Right cardiac atrium (tissue), 5 donors: Measurements from ENCODE around the gene IGFLR1. TPM values are rescaled to one million over a fixed set of nuclear protein-coding genes. Genes with fewer than 3 reads are reported as not detected.

Experiments
- ATAC-seq, 2 donors: fragments of 200-7000 bp; cut with Tn5 transposase; one replicate each; pipeline versions ENCODE4 v1.8.0 to v1.9.1; 2020; ENCODE audit warnings: moderate library complexity in 2 of 2, mild to moderate bottlenecking in 1 of 2
- DNase-seq, 3 donors: peaks; one replicate each; pipeline ENCODE4 v3.0.0-alpha.2; 2020
- H3K27ac ChIP-seq: one replicate; pipeline ENCODE4 v1.5.1; 2013; ENCODE audit warnings: mild to moderate bottlenecking, low read length, control low read depth, moderate library complexity
- H3K27me3 ChIP-seq: one replicate; pipeline ENCODE4 v1.6.1; 2013; ENCODE audit not compliant: control insufficient read depth, insufficient read depth
- H3K4me1 ChIP-seq: one replicate; pipeline ENCODE4 v1.6.1; 2013; ENCODE audit warnings: low read length; ENCODE audit not compliant: control insufficient read depth, insufficient read depth
- H3K4me3 ChIP-seq: one replicate; pipeline ENCODE4 v1.5.1; 2013; ENCODE audit warnings: low read length, control low read depth
- H3K9me3 ChIP-seq: one replicate; pipeline ENCODE4 v1.6.1; 2013; ENCODE audit warnings: low read length; ENCODE audit not compliant: control insufficient read depth
- WGBS: extraction: QIAGEN DNeasy Blood & Tissue Kit; methylation state at CpG from one replicate; pipeline ENCODE4 v1.1.7; 2013; 5-methylcytosine and 5-hydroxymethylcytosine counted together
- intact Hi-C, 4 donors: fragments of 100-400 bp; cut with DNase I; formaldehyde crosslinking; loops; one replicate each; pipeline versions ENCODE4 v1.11.0 to v1.14.0; 2022 to 2023
- polyA plus RNA-seq: library from polyadenylated mRNA; stranded (reverse); fragments of 200-250 nt; gene quantifications from one replicate; pipeline ENCODE4 v1.2.3, GENCODE V29; 2013
- total RNA-seq, 4 donors: library from RNA; stranded (reverse); fragmentation: NEBNext Ultra II Directional; extraction: Animal tissue kit (Norgen Biotek cat#: 25700); gene quantifications; one replicate each; pipeline ENCODE4 v1.2.1, GENCODE V29; 2021
- donor health status: healthy with polysubstance abuse.
- donor health status: DM: no; HTN: yes; CAD: no.
- donor health status: DM: no; HTN: no; CAD: no.
- donor health status: DM: no; HTN: yes; CAD: no; lungs with severe emphysema.
- donor health status: DM: yes; HTN: yes; CAD: no.

IGFLR1 gene
- total and polyA plus RNA-seq, 5 donors: 1.8 to 6.3 (median 4.7) TPM

DNA sequence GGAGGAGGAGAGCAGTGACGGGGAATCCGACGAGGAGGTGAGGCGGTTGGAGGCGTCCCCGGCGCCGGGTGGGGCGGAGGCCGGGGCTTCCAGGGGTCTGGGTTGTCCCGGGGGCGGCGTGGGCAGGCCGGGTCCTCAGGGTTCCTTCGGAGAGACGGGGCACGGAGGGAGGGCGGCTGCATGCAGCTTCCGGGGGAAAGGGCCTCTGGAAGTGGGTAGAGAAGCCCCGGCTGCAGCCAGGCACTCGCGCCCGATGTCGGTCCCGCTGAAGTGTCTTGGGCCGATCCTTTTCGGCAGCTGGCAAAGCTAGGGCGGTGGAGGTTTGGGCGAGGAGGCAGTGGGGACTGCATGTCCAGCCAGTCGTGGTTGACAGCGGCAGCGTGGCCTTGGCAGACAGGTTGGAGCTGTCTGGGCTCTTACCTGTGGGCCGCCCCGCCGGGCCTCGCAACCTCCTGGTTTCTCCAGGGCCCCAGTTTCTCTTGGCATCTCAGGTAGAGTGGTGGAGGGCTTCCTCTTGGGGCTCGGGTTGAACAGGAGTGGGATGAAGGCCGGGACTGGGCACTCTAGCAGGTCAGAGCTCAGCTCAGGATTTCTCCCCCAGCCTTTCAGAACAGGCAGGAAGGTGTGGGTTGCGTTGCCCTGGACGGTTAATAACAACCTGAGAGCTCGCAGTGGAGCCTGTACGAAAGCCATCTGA lies 23.8 kb downstream of the IGFLR1 start:
- no peak for ATAC-seq
- intact Hi-C loops: no loop called here
- Histone ChIP-seq H3K4me3 (peak overlapping the region; percentile 94), H3K27ac (peak overlapping the region; percentile 64), H3K27me3 (no peaks in the 10 kb centered on the region), H3K4me1 (peaks cover 3% of the 10 kb centered on the region), H3K9me3 (no peaks in the 10 kb centered on the region)
- DNase-seq: peak; percentile 55 to 82 (median 78)
- WGBS: 1% methylated on average over 42 of the region's 42 CpGs

DNA sequence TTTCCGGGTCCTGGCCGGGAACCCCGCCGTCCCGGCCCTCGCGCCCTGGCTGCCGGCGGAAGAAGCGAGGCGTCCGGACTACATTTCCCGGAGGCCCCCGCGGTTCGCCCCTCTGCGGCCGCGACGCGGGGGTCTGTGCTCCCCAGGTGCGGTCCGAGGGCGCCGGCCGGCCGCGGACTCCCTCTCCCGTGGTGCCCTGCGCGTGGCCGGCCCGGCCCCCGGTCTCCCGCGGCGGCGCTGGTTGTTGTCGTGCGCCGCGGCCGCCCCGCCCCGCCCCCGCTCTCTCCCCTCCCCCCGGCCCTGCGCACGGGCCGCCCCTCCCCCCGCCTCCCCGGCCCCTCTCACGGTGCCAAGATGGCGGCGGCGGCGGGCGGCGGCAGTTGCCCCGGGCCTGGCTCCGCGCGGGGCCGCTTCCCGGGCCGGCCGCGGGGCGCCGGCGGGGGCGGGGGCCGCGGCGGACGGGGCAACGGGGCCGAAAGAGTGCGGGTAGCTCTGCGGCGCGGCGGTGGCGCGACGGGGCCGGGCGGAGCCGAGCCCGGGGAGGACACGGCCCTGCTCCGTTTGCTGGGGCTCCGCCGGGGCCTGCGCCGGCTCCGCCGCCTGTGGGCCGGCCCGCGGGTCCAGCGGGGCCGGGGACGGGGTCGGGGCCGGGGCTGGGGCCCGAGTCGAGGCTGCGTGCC lies 24.4 kb downstream of the IGFLR1 start, which contains the start of gene KMT2B:
KMT2B (plus strand) TSS at position 339 of the 680 bp plus-strand sequence; CDS start at position 355, 16 bp downstream.
- intact Hi-C loops: loop anchor here in 2 of 4 donors (2.0 kb wide), 2 partner anchors 23 to 169 kb away; no protein-coding TSS in a partner anchor
- under 1% methylated on average over 108 of the region's 109 CpGs for WGBS
- ATAC-seq (peak; percentile 82), DNase-seq (no peak)
- Histone ChIP-seq H3K4me1 (peaks cover 3% of the 10 kb centered on the region), H3K27me3 (no peaks in the 10 kb centered on the region), H3K27ac (peak within 1 kb of the TSS; percentile 79), H3K9me3 (no peaks in the 10 kb centered on the region), H3K4me3 (peak within 1 kb of the TSS; percentile 94)

DNA sequence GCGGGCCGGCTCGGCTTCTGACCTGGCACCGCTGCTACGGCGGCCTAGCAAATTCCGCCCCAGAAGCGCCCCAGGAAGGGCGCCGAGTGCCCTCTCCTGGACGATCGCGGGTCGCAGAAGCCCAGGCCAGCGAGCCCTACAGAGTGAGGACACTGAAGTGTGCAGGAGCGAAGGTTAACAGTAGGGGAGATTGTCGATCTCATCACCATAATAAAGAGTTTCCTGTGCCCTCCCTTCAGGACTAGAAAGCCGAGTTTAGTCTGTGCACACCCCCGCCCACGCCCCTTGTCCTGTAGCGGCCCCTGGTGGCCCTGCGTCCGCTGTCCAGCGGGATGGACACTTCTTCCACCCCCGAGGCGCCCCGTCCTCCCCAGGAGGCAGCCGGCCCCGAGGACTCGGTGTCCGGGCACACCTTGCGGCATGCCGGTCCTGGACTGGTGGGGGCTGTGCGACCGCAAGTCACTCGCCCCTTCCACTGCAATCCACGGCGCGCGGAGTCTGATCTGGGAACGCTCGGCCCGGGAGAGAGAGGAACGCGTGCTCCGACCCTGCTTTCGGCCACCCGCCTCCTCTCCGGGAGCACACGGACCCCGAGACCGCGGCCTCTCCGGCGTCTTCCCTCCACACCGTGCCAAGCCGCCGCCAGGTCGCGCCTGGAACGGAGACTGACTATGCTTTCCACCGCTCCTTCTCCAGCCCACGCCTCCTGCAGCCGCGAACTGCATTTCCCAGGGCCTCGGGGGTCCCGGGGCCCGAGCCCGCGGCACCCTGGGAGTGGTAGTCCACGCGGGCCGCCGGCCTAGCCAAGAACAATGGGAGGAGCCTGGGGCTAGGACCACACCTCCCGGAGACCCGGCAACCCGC lies 25.2 kb downstream of the IGFLR1 start:
- under 1% methylated on average over 77 of the region's 77 CpGs for WGBS
- ATAC-seq: peak; percentile 95 to 96
- Histone ChIP-seq H3K27me3 (no peaks in the 10 kb centered on the region), H3K9me3 (no peaks in the 10 kb centered on the region), H3K4me1 (peaks cover 3% of the 10 kb centered on the region), H3K27ac (peak overlapping the region; percentile 79), H3K4me3 (peak overlapping the region; percentile 94)
- peak; percentile 97 to 99 (median 98) for DNase-seq
- intact Hi-C loops: loop anchor here in 2 of 4 donors (1.0 to 2.0 kb wide), 3 partner anchors 22 to 168 kb away; no protein-coding TSS in a partner anchor

DNA sequence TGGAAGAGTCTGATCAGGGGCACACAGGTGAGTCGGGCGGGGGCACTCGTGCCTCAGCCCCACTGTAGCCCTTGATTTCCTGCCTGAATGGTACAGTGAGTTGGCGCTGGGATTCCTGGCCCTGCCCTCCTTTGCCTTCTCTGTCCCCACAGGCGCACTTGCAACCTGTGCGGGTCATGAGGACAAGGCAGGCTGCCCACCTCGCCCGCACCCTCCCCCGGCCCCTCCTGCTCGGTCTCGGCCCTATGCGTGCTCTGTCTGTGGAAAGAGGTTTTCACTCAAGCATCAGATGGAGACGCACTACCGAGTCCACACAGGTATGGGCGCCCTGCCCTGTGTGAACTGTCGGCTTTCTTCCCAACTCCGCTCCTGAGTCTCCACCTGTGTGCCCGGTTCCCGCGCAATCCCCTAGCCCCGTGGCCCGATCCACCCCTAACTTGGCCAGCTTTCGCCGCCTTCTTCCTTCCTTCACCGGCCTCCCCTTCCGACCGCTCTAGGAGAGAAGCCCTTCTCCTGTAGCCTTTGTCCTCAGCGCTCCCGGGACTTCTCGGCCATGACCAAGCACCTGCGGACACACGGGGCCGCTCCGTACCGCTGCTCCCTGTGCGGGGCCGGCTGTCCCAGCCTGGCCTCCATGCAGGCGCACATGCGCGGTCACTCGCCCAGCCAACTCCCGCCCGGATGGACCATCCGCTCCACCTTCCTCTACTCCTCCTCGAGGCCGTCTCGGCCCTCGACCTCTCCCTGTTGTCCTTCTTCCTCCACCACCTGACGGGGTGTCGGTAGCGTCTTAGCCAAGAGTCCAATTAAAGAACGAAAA lies 26.1 kb downstream of the IGFLR1 start:
- H3K9me3 ChIP-seq: no peaks in the 10 kb centered on the region
- peak overlapping the region; percentile 79 for H3K27ac ChIP-seq
- peak overlapping the region; percentile 94 for H3K4me3 ChIP-seq
- no peaks in the 10 kb centered on the region for H3K27me3 ChIP-seq
- ATAC-seq (peak; percentile 42 to 58), DNase-seq (peak; percentile 71 to 88 (median 88))
- peaks cover 3% of the 10 kb centered on the region for H3K4me1 ChIP-seq
- intact Hi-C loops: loop anchor here in 2 of 4 donors (1.0 to 2.0 kb wide), 3 partner anchors 21 to 167 kb away; no protein-coding TSS in a partner anchor
- 3% methylated on average over 52 of the region's 52 CpGs for WGBS

DNA sequence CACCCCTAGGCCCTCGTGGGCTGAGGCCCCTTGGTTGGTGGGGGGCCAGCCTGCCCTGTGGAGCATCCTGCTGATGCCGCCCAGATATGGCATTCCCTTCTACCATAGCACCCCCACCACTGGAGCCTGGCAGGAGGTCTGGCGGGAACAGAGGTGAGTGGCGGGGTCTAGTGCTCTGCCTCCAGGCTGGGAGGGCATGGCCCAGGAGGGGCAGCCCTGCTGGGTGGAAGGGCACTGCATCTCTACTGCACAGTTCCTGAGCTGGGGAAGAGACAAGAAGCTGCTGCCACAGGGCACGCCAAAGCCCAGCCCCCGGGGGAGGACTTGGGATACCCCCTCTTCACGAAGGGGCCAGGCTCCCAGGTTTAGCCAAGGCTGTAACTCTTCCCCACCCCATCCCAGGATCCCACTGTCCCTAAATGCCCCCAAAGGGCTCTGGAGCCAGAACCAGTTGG lies 26.9 kb downstream of the IGFLR1 start:
- Histone ChIP-seq H3K9me3 (no peaks in the 10 kb centered on the region), H3K4me3 (no peak overlapping the region), H3K4me1 (peaks cover 3% of the 10 kb centered on the region), H3K27ac (no peak overlapping the region), H3K27me3 (no peaks in the 10 kb centered on the region)
- WGBS: 78% methylated on average over 7 of the region's 7 CpGs
- DNase-seq (peak in 2 of 3 donors; percentile 21 to 52), ATAC-seq (no peak)
- intact Hi-C loops: no loop called here

DNA sequence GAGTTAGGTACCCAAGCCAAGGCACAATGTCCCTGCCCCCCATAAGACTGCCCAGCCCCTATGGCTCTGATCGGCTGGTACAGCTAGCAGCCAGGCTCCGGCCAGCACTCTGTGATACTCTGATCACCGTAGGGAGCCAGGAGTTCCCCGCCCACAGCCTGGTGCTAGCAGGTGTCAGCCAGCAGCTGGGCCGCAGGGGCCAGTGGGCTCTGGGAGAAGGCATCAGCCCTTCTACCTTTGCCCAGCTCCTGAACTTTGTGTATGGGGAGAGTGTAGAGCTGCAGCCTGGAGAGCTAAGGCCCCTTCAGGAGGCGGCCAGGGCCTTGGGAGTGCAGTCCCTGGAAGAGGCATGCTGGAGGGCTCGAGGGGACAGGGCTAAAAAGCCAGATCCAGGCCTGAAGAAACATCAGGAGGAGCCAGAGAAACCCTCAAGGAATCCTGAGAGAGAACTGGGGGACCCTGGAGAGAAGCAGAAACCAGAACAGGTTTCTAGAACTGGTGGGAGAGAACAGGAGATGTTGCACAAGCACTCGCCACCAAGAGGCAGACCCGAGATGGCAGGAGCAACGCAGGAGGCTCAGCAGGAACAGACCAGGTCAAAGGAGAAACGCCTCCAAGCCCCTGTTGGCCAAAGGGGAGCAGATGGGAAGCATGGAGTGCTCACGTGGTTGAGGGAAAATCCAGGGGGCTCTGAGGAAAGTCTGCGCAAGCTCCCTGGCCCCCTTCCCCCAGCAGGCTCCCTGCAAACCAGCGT lies 27.5 kb downstream of the IGFLR1 start:
- no peak overlapping the region for H3K27ac ChIP-seq
- peaks cover 3% of the 10 kb centered on the region for H3K4me1 ChIP-seq
- ATAC-seq: no peak
- no peaks in the 10 kb centered on the region for H3K9me3 ChIP-seq
- H3K27me3 ChIP-seq: no peaks in the 10 kb centered on the region
- DNase-seq: peak in 1 of 3 donors; percentile 16
- 74% methylated on average over 14 of the region's 14 CpGs for WGBS
- H3K4me3 ChIP-seq: no peak overlapping the region
- intact Hi-C loops: no loop called here

DNA sequence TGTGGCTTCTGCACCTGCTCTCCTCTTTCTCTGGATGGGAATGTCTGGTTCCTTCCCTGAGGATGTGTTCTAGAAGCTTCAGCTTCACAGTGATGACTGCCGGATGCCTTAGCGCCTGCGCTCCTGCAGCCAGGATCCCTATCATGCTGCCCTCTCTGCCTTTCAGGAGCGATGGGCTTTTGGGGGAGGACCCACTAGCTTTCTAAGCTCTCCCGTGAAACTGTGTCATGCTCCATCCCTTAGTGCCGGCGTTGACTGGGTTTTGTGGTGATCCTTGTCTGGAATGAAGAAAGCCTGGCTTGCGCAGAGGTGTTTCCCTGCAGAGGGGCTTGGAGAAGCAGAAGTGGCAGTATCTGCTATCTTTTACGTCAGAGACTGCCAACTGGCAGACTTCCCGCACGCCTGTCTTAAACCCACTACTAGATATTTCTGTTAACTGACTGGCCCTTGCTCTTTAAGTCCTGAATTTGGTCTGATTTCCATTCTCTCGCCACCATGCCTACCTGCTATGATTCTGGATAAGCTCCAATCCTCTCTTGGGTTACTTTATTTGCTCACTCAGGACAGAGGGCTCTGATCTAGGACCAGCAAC lies 28.3 kb downstream of the IGFLR1 start:
- intact Hi-C loops: no loop called here
- 73% methylated on average over 12 of the region's 12 CpGs for WGBS

DNA sequence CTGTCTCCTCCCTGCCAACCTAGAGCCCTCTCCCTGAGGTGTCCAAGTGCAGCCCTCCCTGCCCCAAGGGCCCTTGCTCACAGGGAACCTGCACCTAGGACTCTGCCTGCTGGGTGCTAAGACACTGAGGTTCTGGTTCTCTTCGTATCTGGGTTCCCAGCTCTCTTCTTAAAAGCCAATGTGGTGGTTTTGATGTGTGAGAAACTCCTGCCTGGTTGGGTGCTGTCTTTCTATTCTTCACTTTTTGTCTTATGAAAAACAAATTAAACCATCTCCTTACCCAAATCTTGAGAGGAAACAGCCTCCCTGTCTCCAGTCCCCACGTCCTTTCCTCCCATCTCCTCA lies 28.8 kb downstream of the IGFLR1 start:
- Histone ChIP-seq H3K4me3 (no peak overlapping the region), H3K4me1 (peaks cover 3% of the 10 kb centered on the region), H3K27ac (no peak overlapping the region), H3K9me3 (no peaks in the 10 kb centered on the region), H3K27me3 (no peaks in the 10 kb centered on the region)
- 73% methylated on average over 2 of the region's 2 CpGs for WGBS
- intact Hi-C loops: no loop called here
- no peak for ATAC-seq
- DNase-seq: no peak

More for the DNA sequence above, 28.3 kb downstream of the IGFLR1 start:
- Histone ChIP-seq H3K4me1 (peaks cover 3% of the 10 kb centered on the region), H3K27me3 (no peaks in the 10 kb centered on the region), H3K4me3 (no peak overlapping the region), H3K9me3 (no peaks in the 10 kb centered on the region), H3K27ac (no peak overlapping the region)
- no peak for DNase-seq
- no peak for ATAC-seq
